ENCODE measurements around the gene SFXN3.

The SFXN3 gene

GRCh38 chr10:101069441-101069840 is 38.4 kb downstream of the SFXN3 start:
- no peak for FAIRE-seq
- no peak for DNase-seq (ENCODE audit: insufficient read length, low spot score)

- FAIRE-seq = no peak
Measured at GRCh38 chr10:101070098-101070497, 39.1 kb downstream of the SFXN3 start.

GRCh38 chr10:101071267-101071884 is 40.3 kb downstream of the SFXN3 start:
- DNase-seq (ENCODE audit: insufficient read length, low spot score) (no peak), FAIRE-seq (no peak)

More at GRCh38 chr10:101070098-101070497, 39.1 kb downstream of the SFXN3 start:
- DNase-seq (ENCODE audit: insufficient read length, low spot score) = no peak

GRCh38 chr10:101071885-101072433 is 40.9 kb downstream of the SFXN3 start:
- no peak for DNase-seq (ENCODE audit: insufficient read length, low spot score)

GRCh38 chr10:101072923-101073322 is 41.9 kb downstream of the SFXN3 start:
- no peak for FAIRE-seq
- DNase-seq (ENCODE audit: insufficient read length, low spot score) = no peak

More at GRCh38 chr10:101071885-101072433, 40.9 kb downstream of the SFXN3 start:
- FAIRE-seq = no peak

- FAIRE-seq (no peak), DNase-seq (ENCODE audit: insufficient read length, low spot score) (no peak)
Measured at GRCh38 chr10:101073631-101074030, 42.6 kb downstream of the SFXN3 start.

GRCh38 chr10:101075775-101076174 is 44.7 kb downstream of the SFXN3 start:
- DNase-seq (ENCODE audit: insufficient read length, low spot score) = no peak
- no peak for FAIRE-seq

GRCh38 chr10:101076630-101077029 is 45.6 kb downstream of the SFXN3 start:
- FAIRE-seq (no peak), DNase-seq (ENCODE audit: insufficient read length, low spot score) (no peak)

GRCh38 chr10:101079874-101080273 is 48.8 kb downstream of the SFXN3 start:
- DNase-seq (ENCODE audit: insufficient read length, low spot score) (no peak), FAIRE-seq (no peak)

- FAIRE-seq (no peak), DNase-seq (ENCODE audit: insufficient read length, low spot score) (no peak)
Measured at GRCh38 chr10:101080933-101081931, 50.2 kb downstream of the SFXN3 start.

GRCh38 chr10:101085846-101086245 is 54.8 kb downstream of the SFXN3 start:
- DNase-seq (ENCODE audit: insufficient read length, low spot score) (no peak), FAIRE-seq (no peak)

- no peak for FAIRE-seq
- no peak for DNase-seq (ENCODE audit: insufficient read length, low spot score)
Measured at GRCh38 chr10:101087376-101087775, 56.3 kb downstream of the SFXN3 start.

GRCh38 chr10:101087965-101088364 is 56.9 kb downstream of the SFXN3 start:
- FAIRE-seq = no peak
- DNase-seq (ENCODE audit: insufficient read length, low spot score) = no peak

- FAIRE-seq = no peak
- no peak for DNase-seq (ENCODE audit: insufficient read length, low spot score)
Measured at GRCh38 chr10:101089520-101090299, 58.7 kb downstream of the SFXN3 start.

GRCh38 chr10:101090597-101090996 is 59.6 kb downstream of the SFXN3 start:
- FAIRE-seq (no peak), DNase-seq (ENCODE audit: insufficient read length, low spot score) (no peak)

Measured in GM19239 (cell line).